Hepatocyte (in vitro differentiated cells): ENCODE results near the gene SLC22A31. TPM values are rescaled to one million over a fixed set of nuclear protein-coding genes. Genes with fewer than 3 reads are reported as not detected.

Experiments used
- DNase-seq: peaks from one replicate; pipeline ENCODE4 v3.0.0-alpha.2; 2016; ENCODE audit warnings: low spot score
- H2AFZ ChIP-seq: fragments of 200-600 bp; sonication (generic); 2 replicates; pipeline ENCODE4 v1.6.0; 2016; ENCODE audit warnings: antibody characterized with exemption, mild to moderate bottlenecking
- H3K27ac ChIP-seq: fragments of 200-600 bp; sonication (generic); 2 replicates; pipeline ENCODE4 v1.5.1; 2016; ENCODE audit warnings: mild to moderate bottlenecking
- H3K27me3 ChIP-seq: fragments of 200-600 bp; sonication (generic); 2 replicates; pipeline ENCODE4 v1.6.1; 2016
- H3K36me3 ChIP-seq: fragments of 200-600 bp; sonication (generic); replicated peaks from 2 replicates; pipeline ENCODE4 v1.5.1; 2016; ENCODE audit warnings: low read depth; ENCODE audit not compliant: insufficient read depth
- H3K4me1 ChIP-seq: fragments of 200-600 bp; sonication (generic); 2 replicates; pipeline ENCODE4 v1.5.1; 2016; ENCODE audit warnings: mild to moderate bottlenecking, moderate library complexity; ENCODE audit not compliant: insufficient read depth
- H3K4me2 ChIP-seq: fragments of 200-600 bp; sonication (generic); 2 replicates; pipeline ENCODE4 v1.6.0; 2016
- H3K4me3 ChIP-seq: fragments of 200-600 bp; sonication (generic); 2 replicates; pipeline ENCODE4 v1.5.1; 2016; ENCODE audit warnings: mild to moderate bottlenecking
- H3K79me2 ChIP-seq: fragments of 200-600 bp; sonication (generic); 2 replicates; pipeline ENCODE4 v1.6.0; 2017; ENCODE audit warnings: mild to moderate bottlenecking
- H3K9me2 ChIP-seq: fragments of 200-600 bp; sonication (generic); replicated peaks from 2 replicates; pipeline ENCODE4 v1.6.0; 2017; ENCODE audit warnings: mild to moderate bottlenecking; ENCODE audit not compliant: insufficient read depth
- H3K9me3 ChIP-seq: fragments of 200-600 bp; sonication (generic); 2 replicates; pipeline ENCODE4 v1.5.1; 2016; ENCODE audit warnings: low read depth, mild to moderate bottlenecking
- H4K20me1 ChIP-seq: fragments of 200-600 bp; sonication (generic); 2 replicates; pipeline ENCODE4 v1.6.0; 2016; ENCODE audit warnings: mild to moderate bottlenecking; ENCODE audit not compliant: insufficient read depth, poor library complexity, severe bottlenecking
- CTCF ChIP-seq: fragments of 200-600 bp; sonication (generic); IDR thresholded peaks from 2 replicates; pipeline ENCODE4 v1.5.1; 2016; ENCODE audit warnings: antibody characterized with exemption, mild to moderate bottlenecking; ENCODE audit not compliant: poor library complexity
- EZH2 ChIP-seq: fragments of 200-600 bp; sonication (generic); IDR thresholded peaks from 2 replicates; pipeline ENCODE4 v1.6.1; 2016; ENCODE audit warnings: antibody characterized with exemption, mild to moderate bottlenecking, borderline replicate concordance
- EZH2phosphoT487 ChIP-seq: fragments of 200-600 bp; sonication (generic); IDR thresholded peaks from one replicate; pipeline ENCODE4 v1.6.1; 2018; ENCODE audit warnings: antibody characterized with exemption, mild to moderate bottlenecking, low read depth, moderate library complexity; ENCODE audit not compliant: unreplicated experiment, severe bottlenecking
- WGBS: methylation state at CpG from one replicate; pipeline ENCODE4 v1.1.6; 2016; ENCODE audit warnings: low lambda C conversion rate; ENCODE audit errors: missing lambda C conversion rate; 5-methylcytosine and 5-hydroxymethylcytosine counted together
- polyA plus RNA-seq: library from polyadenylated mRNA; unstranded; fragments of >200 nt; fragmentation: Nextera tagmentation; extraction: Ambion mirVana; gene quantifications from 2 replicates; pipeline ENCODE4 v1.2.1, GENCODE V29; 2016
- total RNA-seq: library from RNA; depleted of rRNA; stranded (reverse); fragments of >200 nt; gene quantifications from 2 replicates; pipeline ENCODE4 v1.2.3, GENCODE V29; 2014

The SLC22A31 gene
- total and polyA plus RNA-seq, 2 experiments from 2014 or later, result 1.4 to 1.6 TPM

- no peak overlapping the region for H3K27ac ChIP-seq
- no peaks in the 10 kb centered on the region for H3K27me3 ChIP-seq
- peaks cover 21% of the 10 kb centered on the region for H3K4me1 ChIP-seq
- TF ChIP-seq CTCF, result peak; percentile 9
- TF ChIP-seq EZH2phosphoT487, result no peak
- H3K9me2 ChIP-seq, result no peaks in the 10 kb centered on the region
- H3K4me2 ChIP-seq, result peak overlapping the region; percentile 86
- DNase-seq, result peak; percentile 67
- WGBS, result 21% methylated on average over 23 of the region's 34 CpGs
- no peaks in the 10 kb centered on the region for H3K79me2 ChIP-seq
- no peaks in the 10 kb centered on the region for H3K9me3 ChIP-seq
- H2AFZ ChIP-seq, result no peak overlapping the region
- no peaks in the 10 kb centered on the region for H4K20me1 ChIP-seq
- H3K4me3 ChIP-seq, result no peak overlapping the region
- no peaks in the 10 kb centered on the region for H3K36me3 ChIP-seq
Measured at GRCh38 chr16:89170346-89171215, 29.8 kb downstream of the SLC22A31 start.

GRCh38 chr16:89169778-89170177, 30.6 kb downstream of the SLC22A31 start:
- H3K9me3 ChIP-seq, result no peaks in the 10 kb centered on the region
- TF ChIP-seq CTCF (no peak), EZH2 (no peak), EZH2phosphoT487 (no peak)
- 92% methylated on average over 13 of the region's 14 CpGs for WGBS
- H3K9me2 ChIP-seq, result no peaks in the 10 kb centered on the region
- peaks cover 21% of the 10 kb centered on the region for H3K4me1 ChIP-seq
- H2AFZ ChIP-seq, result no peak overlapping the region
- no peaks in the 10 kb centered on the region for H3K79me2 ChIP-seq
- H4K20me1 ChIP-seq, result no peaks in the 10 kb centered on the region
- no peak overlapping the region for H3K4me3 ChIP-seq
- no peaks in the 10 kb centered on the region for H3K36me3 ChIP-seq
- H3K27ac ChIP-seq, result no peak overlapping the region
- no peak overlapping the region for H3K4me2 ChIP-seq
- no peaks in the 10 kb centered on the region for H3K27me3 ChIP-seq
- DNase-seq, result no peak

- H3K4me3 ChIP-seq, result no peak overlapping the region
- no peak for TF ChIP-seq EZH2
- TF ChIP-seq EZH2phosphoT487, result no peak
- TF ChIP-seq CTCF, result no peak
- H3K79me2 ChIP-seq, result no peaks in the 10 kb centered on the region
- no peaks in the 10 kb centered on the region for H3K9me3 ChIP-seq
- no peaks in the 10 kb centered on the region for H3K9me2 ChIP-seq
- no peak overlapping the region for H3K27ac ChIP-seq
- no peak overlapping the region for H2AFZ ChIP-seq
- H3K4me1 ChIP-seq, result peaks cover 21% of the 10 kb centered on the region
- no peak for DNase-seq
- 87% methylated on average over 22 of the region's 23 CpGs for WGBS
- no peaks in the 10 kb centered on the region for H4K20me1 ChIP-seq
- no peaks in the 10 kb centered on the region for H3K27me3 ChIP-seq
- H3K4me2 ChIP-seq, result no peak overlapping the region
- H3K36me3 ChIP-seq, result no peaks in the 10 kb centered on the region
Measured at GRCh38 chr16:89168381-89169189, 31.8 kb downstream of the SLC22A31 start.
